ENCODE measurements around the gene PAPOLB. TPM values are rescaled to one million over a fixed set of nuclear protein-coding genes. Genes with fewer than 3 reads are reported as not detected.

PAPOLB gene
- polyA plus RNA-seq, 4 donors: 0.05 to 0.14 (median 0.11) TPM

- no peak for DNase-seq (ENCODE audit: low read depth in 4 of 4, low spot score in 3 of 4)
Measured at GRCh38 chr7:4825081-4825480, 36.7 kb downstream of the PAPOLB start.

- DNase-seq (ENCODE audit: low read depth in 4 of 4, low spot score in 3 of 4): no peak
Measured at GRCh38 chr7:4824120-4824775, 37.6 kb downstream of the PAPOLB start.

GRCh38 chr7:4823441-4824119 lies 38.2 kb downstream of the PAPOLB start:
- no peak for DNase-seq (ENCODE audit: low read depth in 4 of 4, low spot score in 3 of 4)

- DNase-seq (ENCODE audit: low read depth in 4 of 4, low spot score in 3 of 4): no peak
Measured at GRCh38 chr7:4822677-4823076, 39.2 kb downstream of the PAPOLB start.

- DNase-seq (ENCODE audit: low read depth in 4 of 4, low spot score in 3 of 4): no peak
Measured at GRCh38 chr7:4820967-4821471, 40.8 kb downstream of the PAPOLB start.

- no peak for DNase-seq (ENCODE audit: low read depth in 4 of 4, low spot score in 3 of 4)
Measured at GRCh38 chr7:4820405-4820966, 41.3 kb downstream of the PAPOLB start.

- DNase-seq (ENCODE audit: low read depth in 4 of 4, low spot score in 3 of 4): no peak
Measured at GRCh38 chr7:4819560-4820404, 42.0 kb downstream of the PAPOLB start.

- DNase-seq (ENCODE audit: low read depth in 4 of 4, low spot score in 3 of 4): no peak
Measured at GRCh38 chr7:4818000-4818794, 43.6 kb downstream of the PAPOLB start.

- DNase-seq (ENCODE audit: low read depth in 4 of 4, low spot score in 3 of 4): no peak
Measured at GRCh38 chr7:4817178-4817901, 44.5 kb downstream of the PAPOLB start.

GRCh38 chr7:4816419-4817080 lies 45.3 kb downstream of the PAPOLB start:
- DNase-seq (ENCODE audit: low read depth in 4 of 4, low spot score in 3 of 4): no peak

GRCh38 chr7:4815609-4816418 lies 46.0 kb downstream of the PAPOLB start:
- DNase-seq (ENCODE audit: low read depth in 4 of 4, low spot score in 3 of 4): no peak

- DNase-seq (ENCODE audit: low read depth in 4 of 4, low spot score in 3 of 4): no peak
Measured at GRCh38 chr7:4815121-4815520, 46.7 kb downstream of the PAPOLB start.

- DNase-seq (ENCODE audit: low read depth in 4 of 4, low spot score in 3 of 4): no peak
Measured at GRCh38 chr7:4814433-4814832, 47.4 kb downstream of the PAPOLB start.

GRCh38 chr7:4809666-4810065 lies 52.2 kb downstream of the PAPOLB start:
- DNase-seq (ENCODE audit: low read depth in 4 of 4, low spot score in 3 of 4): no peak

GRCh38 chr7:4809091-4809591 lies 52.7 kb downstream of the PAPOLB start:
- DNase-seq (ENCODE audit: low read depth in 4 of 4, low spot score in 3 of 4): no peak

GRCh38 chr7:4808565-4808964 lies 53.3 kb downstream of the PAPOLB start:
- DNase-seq (ENCODE audit: low read depth in 4 of 4, low spot score in 3 of 4): no peak

GRCh38 chr7:4808026-4808425 lies 53.8 kb downstream of the PAPOLB start:
- DNase-seq (ENCODE audit: low read depth in 4 of 4, low spot score in 3 of 4): no peak

All from left renal pelvis (tissue), 4 donors.